PC-3 (cell line): Measurements from ENCODE around the gene CIB1.

Source experiments
- EZH2 ChIP-seq: fragments of 300-600 bp; sonication (generic); IDR thresholded peaks from one replicate; pipeline ENCODE4 v1.6.1; 2017; ENCODE audit warnings: antibody characterized with exemption, mild to moderate bottlenecking, low read length; ENCODE audit not compliant: unreplicated experiment
- EZH2phosphoT487 ChIP-seq: fragments of 300-600 bp; sonication (generic); IDR thresholded peaks from 2 replicates; pipeline ENCODE4 v1.6.1; 2018; ENCODE audit warnings: mild to moderate bottlenecking, antibody characterized with exemption, low read length, borderline replicate concordance
- TF ChIP-seq, protein P1 (sequence below): fragments of 300-600 bp; sonication (generic); conservative IDR thresholded peaks from 2 replicates; pipeline ENCODE4 v1.5.1; 2017; ENCODE audit warnings: antibody characterized with exemption, low read depth, mild to moderate bottlenecking, low read length

DNA sequence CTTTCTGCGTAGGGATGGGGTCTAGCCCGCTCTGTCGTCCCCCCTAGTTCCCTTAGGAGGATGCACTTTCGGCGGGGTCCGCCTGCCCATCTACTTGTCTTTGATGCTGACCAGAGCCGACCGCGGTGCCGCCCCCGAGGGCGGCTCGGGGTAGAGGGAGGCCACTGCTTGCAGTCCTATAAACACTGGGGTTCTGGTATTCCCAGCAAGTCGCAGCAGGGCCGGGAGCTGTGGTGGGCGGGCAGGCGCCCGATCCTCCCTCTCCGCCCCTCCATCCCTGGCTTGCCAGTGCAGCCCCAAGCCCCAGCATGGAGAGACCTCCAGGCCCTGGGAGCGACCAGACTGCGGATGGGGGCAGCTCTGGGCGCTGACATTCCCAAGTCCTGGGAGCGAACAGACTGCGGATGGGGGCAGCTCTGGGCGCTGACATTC, 31.8 kb downstream of the CIB1 start:
- TF ChIP-seq, protein P1, sequence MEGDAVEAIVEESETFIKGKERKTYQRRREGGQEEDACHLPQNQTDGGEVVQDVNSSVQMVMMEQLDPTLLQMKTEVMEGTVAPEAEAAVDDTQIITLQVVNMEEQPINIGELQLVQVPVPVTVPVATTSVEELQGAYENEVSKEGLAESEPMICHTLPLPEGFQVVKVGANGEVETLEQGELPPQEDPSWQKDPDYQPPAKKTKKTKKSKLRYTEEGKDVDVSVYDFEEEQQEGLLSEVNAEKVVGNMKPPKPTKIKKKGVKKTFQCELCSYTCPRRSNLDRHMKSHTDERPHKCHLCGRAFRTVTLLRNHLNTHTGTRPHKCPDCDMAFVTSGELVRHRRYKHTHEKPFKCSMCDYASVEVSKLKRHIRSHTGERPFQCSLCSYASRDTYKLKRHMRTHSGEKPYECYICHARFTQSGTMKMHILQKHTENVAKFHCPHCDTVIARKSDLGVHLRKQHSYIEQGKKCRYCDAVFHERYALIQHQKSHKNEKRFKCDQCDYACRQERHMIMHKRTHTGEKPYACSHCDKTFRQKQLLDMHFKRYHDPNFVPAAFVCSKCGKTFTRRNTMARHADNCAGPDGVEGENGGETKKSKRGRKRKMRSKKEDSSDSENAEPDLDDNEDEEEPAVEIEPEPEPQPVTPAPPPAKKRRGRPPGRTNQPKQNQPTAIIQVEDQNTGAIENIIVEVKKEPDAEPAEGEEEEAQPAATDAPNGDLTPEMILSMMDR = no peak
- TF ChIP-seq EZH2 (no peak), EZH2phosphoT487 (no peak)
